Ishikawa (cell line): ENCODE results near the gene AKT1S1.

Experiments
- CEBPB ChIP-seq: IDR thresholded peaks from 2 replicates; pipeline ENCODE4 v1.6.1; 2012
- CREB1 ChIP-seq: IDR thresholded peaks from 2 replicates; pipeline ENCODE4 v1.6.1; 2012; ENCODE audit warnings: low read depth
- RAD21 ChIP-seq: IDR thresholded peaks from 2 replicates; pipeline ENCODE4 v1.6.1; 2012; ENCODE audit warnings: low read depth
- TF ChIP-seq, protein P1 (sequence below): IDR thresholded peaks from 2 replicates; pipeline ENCODE4 v1.6.1; 2012

DNA sequence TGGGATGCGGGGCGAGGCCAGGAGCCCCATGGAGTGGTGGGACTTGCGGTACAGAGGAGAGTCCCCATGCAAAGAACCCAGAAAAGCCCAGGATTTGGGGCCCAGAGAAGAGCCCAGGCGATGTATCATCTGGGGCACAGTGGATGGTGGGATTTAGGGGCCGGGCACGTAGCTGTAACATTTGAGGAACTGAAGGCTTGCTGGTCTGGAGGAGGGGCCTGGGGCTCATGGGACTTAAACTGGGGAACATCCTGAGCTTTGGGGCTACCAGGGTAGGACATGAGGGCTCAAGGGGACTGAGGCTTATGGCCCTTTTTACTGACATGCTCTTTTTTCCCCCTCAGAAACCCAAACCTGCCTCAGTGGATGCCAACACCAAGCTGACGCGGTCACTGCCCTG, 45.6 kb downstream of the AKT1S1 start:
- TF ChIP-seq CEBPB (no peak), RAD21 (no peak), CREB1 (no peak)
- TF ChIP-seq, protein P1, sequence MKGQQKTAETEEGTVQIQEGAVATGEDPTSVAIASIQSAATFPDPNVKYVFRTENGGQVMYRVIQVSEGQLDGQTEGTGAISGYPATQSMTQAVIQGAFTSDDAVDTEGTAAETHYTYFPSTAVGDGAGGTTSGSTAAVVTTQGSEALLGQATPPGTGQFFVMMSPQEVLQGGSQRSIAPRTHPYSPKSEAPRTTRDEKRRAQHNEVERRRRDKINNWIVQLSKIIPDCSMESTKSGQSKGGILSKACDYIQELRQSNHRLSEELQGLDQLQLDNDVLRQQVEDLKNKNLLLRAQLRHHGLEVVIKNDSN: no peak
